Measurements from ENCODE around the gene EIF3M.

EIF3M gene

DNA sequence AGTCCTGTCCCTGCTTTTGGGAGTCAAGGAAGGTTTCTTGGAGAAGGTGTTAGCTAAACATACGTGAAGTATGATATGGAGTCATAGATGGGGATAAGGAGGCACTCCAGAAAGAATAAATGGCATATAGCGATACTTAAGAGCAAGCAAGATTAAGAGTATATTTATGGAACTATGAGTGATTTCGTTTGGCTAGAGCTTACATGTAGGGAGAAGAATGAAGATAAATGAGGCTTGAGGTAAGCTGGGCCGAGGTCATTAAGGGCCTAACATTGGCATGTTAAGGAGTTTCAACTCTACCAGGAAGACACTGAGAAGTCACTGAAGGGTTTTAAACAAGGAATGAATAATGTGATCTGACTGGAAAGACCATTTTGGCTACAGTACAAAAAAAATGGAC lies 33.3 kb downstream of the EIF3M start:
- Histone ChIP-seq H3K9me3 (no peaks in the 10 kb centered on the region), H3K4me3 (ENCODE audit: low read depth, low read length) (no peak overlapping the region), H3K36me3 (no peaks in the 10 kb centered on the region), H3K4me1 (no peaks in the 10 kb centered on the region), H3K27me3 (no peaks in the 10 kb centered on the region)
- TF ChIP-seq, protein P1, sequence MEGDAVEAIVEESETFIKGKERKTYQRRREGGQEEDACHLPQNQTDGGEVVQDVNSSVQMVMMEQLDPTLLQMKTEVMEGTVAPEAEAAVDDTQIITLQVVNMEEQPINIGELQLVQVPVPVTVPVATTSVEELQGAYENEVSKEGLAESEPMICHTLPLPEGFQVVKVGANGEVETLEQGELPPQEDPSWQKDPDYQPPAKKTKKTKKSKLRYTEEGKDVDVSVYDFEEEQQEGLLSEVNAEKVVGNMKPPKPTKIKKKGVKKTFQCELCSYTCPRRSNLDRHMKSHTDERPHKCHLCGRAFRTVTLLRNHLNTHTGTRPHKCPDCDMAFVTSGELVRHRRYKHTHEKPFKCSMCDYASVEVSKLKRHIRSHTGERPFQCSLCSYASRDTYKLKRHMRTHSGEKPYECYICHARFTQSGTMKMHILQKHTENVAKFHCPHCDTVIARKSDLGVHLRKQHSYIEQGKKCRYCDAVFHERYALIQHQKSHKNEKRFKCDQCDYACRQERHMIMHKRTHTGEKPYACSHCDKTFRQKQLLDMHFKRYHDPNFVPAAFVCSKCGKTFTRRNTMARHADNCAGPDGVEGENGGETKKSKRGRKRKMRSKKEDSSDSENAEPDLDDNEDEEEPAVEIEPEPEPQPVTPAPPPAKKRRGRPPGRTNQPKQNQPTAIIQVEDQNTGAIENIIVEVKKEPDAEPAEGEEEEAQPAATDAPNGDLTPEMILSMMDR (IDR thresholded peaks at IDR 0.05; ENCODE audit: low read depth, low read length): no peak
- DNase-seq: no peak

DNA sequence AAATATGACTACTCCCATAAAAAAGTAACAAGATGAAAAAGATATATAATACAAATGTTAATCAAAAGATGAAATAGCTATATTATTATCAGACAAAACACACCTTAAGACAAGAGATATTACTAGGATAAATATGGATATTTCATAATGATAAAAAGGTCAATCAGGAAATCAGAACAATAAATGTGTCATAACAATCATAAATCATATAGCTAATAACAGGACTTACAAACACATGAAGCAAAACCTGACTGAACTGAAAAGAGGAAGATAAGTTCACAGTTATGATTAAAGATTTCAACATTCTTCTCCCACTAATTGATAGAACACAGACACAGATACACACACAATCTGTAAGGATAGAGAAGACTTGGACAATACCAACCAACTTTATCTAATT lies 47.2 kb downstream of the EIF3M start:
- TF ChIP-seq, protein P1 (IDR thresholded peaks at IDR 0.05; ENCODE audit: low read depth, low read length): no peak
- Histone ChIP-seq H3K9me3 (no peaks in the 10 kb centered on the region), H3K27me3 (no peaks in the 10 kb centered on the region), H3K4me3 (ENCODE audit: low read depth, low read length) (no peak overlapping the region), H3K4me1 (no peaks in the 10 kb centered on the region), H3K36me3 (no peaks in the 10 kb centered on the region)
- no peak for DNase-seq

DNA sequence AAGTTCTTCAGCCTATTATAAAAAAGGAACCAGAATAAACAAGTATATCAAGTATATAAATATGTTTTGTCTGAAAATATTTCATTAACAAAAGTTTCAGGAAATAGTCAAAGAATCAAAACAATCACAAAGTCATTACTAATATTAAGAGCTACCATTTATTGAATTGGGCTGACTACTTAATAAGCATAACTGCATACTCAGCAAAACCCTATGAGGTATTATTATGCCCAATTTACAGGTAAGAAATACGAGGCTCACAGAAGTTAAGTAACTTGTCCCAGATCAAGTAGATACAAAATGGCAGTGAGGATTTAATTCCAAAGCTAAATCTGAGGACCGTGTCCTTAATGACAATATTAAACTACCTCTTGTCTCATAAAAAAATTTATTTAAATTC lies 52.2 kb downstream of the EIF3M start:
- TF ChIP-seq, protein P1 (IDR thresholded peaks at IDR 0.05; ENCODE audit: low read depth, low read length): no peak
- no peak for DNase-seq
- no peaks in the 10 kb centered on the region for H3K9me3 ChIP-seq
- H3K36me3 ChIP-seq: no peaks in the 10 kb centered on the region
- H3K4me1 ChIP-seq: no peaks in the 10 kb centered on the region
- no peak overlapping the region for H3K4me3 ChIP-seq (ENCODE audit: low read depth, low read length)
- H3K27me3 ChIP-seq: no peaks in the 10 kb centered on the region

DNA sequence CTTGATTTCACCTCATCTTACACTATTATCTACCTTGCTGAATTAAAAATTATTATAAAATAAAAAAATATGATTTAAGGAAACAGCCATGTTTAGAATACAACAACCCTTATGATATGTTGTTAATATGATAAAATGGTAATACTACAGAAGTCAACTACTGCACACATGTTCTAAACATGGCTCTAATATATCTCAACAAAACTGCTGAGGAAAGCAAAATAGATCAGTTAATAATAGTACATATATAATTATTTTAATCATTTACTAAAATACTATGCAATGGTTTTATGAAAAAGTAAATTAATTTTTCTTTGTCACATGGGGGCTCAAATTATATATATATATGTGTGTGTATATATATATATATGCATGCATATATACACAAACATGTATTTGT lies 57.7 kb downstream of the EIF3M start:
- Histone ChIP-seq H3K36me3 (no peaks in the 10 kb centered on the region), H3K27me3 (no peaks in the 10 kb centered on the region), H3K4me1 (no peaks in the 10 kb centered on the region), H3K9me3 (no peaks in the 10 kb centered on the region), H3K4me3 (ENCODE audit: low read depth, low read length) (no peak overlapping the region)
- no peak for DNase-seq
- TF ChIP-seq, protein P1 (IDR thresholded peaks at IDR 0.05; ENCODE audit: low read depth, low read length): no peak

DNA sequence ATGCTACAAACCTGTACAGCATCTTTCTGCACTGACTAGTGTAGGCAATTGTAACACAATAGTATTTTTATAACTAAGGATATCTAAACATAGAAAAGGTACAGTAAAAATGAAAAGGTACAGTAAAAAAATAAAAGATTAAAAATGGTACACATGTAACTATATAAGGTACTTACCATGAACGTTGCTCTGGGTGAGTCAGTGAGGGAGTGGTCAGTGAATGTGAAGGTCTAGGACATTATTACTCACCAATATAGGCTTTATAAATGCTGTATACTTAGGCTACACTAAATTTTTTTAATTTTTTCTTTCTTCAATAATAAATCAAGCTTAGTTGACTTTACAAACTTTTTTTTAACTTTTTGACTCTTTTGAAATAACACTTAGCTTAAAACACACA lies 59.9 kb downstream of the EIF3M start:
- H3K27me3 ChIP-seq: no peaks in the 10 kb centered on the region
- no peaks in the 10 kb centered on the region for H3K36me3 ChIP-seq
- TF ChIP-seq, protein P1 (IDR thresholded peaks at IDR 0.05; ENCODE audit: low read depth, low read length): no peak
- H3K4me1 ChIP-seq: no peaks in the 10 kb centered on the region
- DNase-seq: no peak
- no peaks in the 10 kb centered on the region for H3K9me3 ChIP-seq
- H3K4me3 ChIP-seq (ENCODE audit: low read depth, low read length): no peak overlapping the region
